ENCODE measurements around the gene LCN12. TPM values are rescaled to one million over a fixed set of nuclear protein-coding genes. Genes with fewer than 3 reads are reported as not detected.

LCN12 gene
- total RNA-seq, 1 donor from 2014 or later, result 1.9 TPM

GRCh38 chr9:136930014-136930413 is 22.1 kb upstream of the LCN12 start:
- Histone ChIP-seq H3K9me3 (no peaks in the 10 kb centered on the region), H3K4me3 (no peak overlapping the region), H3K27ac (no peak overlapping the region), H3K27me3 (ENCODE audit: low read depth) (no peaks in the 10 kb centered on the region), H3K4me1 (no peaks in the 10 kb centered on the region), H3K36me3 (peaks cover 22% of the 10 kb centered on the region)
- no peak for ATAC-seq
- intact Hi-C loops (cut with DNase I), result no loop called here
- no peak for TF ChIP-seq CTCF (IDR thresholded peaks at IDR 0.05)
- DNase-seq, result no peak

DNA sequence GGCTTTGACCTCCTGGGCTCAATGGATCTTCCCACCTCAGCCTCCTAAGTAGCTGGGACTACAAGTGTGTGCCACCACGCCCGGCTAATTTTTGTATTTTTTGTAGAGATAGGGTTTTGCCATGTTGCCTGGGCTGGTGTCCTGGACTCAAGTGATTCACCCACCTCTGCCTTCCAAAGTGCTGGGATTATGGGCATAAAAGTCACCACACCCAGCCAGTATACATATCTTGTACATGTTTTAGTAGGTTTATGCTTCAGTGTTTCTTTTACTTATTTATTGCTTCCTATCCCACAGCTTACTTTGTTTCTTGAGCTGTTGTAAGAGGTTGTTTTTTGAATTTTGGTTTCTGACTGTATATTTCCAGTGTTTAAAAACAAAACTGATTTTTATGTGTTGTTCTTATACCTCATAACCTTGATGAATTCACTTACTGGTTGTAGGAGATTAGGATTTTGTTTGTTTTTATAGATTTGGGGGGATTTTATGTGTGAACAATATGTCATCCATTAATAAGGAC is 20.4 kb upstream of the LCN12 start:
- no peak for TF ChIP-seq CTCF (IDR thresholded peaks at IDR 0.05)
- Histone ChIP-seq H3K27ac (no peak overlapping the region), H3K4me1 (no peaks in the 10 kb centered on the region), H3K36me3 (peaks cover 6% of the 10 kb centered on the region), H3K9me3 (no peaks in the 10 kb centered on the region), H3K27me3 (ENCODE audit: low read depth) (no peaks in the 10 kb centered on the region), H3K4me3 (no peak overlapping the region)
- ATAC-seq, result no peak
- DNase-seq, result no peak
- intact Hi-C loops (cut with DNase I), result no loop called here

DNA sequence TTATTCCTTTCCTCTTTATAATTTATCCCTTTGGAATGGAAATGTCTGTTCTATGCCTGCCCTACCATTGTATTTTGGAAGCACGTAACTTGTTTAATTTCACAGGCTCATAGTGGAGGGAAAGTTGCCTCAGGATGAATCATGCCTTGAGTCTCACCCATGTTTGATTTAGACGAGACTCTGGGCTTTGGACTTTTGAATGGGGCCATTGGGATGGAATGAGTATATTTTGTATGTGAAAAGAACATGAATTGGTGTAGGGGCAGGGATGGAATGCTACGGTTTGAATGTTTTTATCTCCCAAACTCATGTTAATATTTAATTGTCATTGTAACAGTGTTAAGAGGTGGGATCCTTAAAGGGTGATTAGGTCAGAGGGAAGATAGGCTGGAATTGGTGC is 17.8 kb upstream of the LCN12 start:
- H3K4me3 ChIP-seq, result no peak overlapping the region
- intact Hi-C loops (cut with DNase I), result no loop called here
- no peak for TF ChIP-seq CTCF (IDR thresholded peaks at IDR 0.05)
- DNase-seq (no peak), ATAC-seq (no peak)
- no peaks in the 10 kb centered on the region for H3K4me1 ChIP-seq
- no peaks in the 10 kb centered on the region for H3K9me3 ChIP-seq
- no peaks in the 10 kb centered on the region for H3K36me3 ChIP-seq
- no peak overlapping the region for H3K27ac ChIP-seq
- no peaks in the 10 kb centered on the region for H3K27me3 ChIP-seq (ENCODE audit: low read depth)

DNA sequence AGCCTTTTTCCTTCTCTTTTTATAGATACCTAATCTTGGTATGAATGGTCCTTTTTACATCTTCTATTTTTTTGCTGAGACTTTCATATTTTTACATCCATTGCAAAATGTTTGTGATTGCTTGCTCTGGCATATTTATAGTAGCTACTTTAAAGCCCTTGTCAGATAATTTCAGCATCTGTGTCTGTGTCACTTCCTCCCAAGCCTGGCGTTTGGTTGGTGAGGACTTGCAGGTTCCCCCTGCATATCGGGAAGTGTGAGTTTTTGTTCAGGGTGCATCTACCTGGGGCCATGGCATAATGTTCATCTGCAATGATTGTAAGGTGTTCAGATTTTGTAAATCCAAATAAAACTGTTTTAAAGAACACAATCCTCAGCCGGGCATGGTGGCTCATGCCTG is 16.4 kb upstream of the LCN12 start:
- Histone ChIP-seq H3K4me1 (no peaks in the 10 kb centered on the region), H3K27me3 (ENCODE audit: low read depth) (no peaks in the 10 kb centered on the region), H3K4me3 (no peak overlapping the region), H3K36me3 (peaks cover 10% of the 10 kb centered on the region), H3K9me3 (no peaks in the 10 kb centered on the region), H3K27ac (no peak overlapping the region)
- DNase-seq (no peak), ATAC-seq (no peak)
- no peak for TF ChIP-seq CTCF (IDR thresholded peaks at IDR 0.05)
- intact Hi-C loops (cut with DNase I), result no loop called here

- H3K4me1 ChIP-seq, result no peaks in the 10 kb centered on the region
- peaks cover 20% of the 10 kb centered on the region for H3K36me3 ChIP-seq
- no peak overlapping the region for H3K4me3 ChIP-seq
- no peak for DNase-seq
- no peak for TF ChIP-seq CTCF (IDR thresholded peaks at IDR 0.05)
- H3K27me3 ChIP-seq (ENCODE audit: low read depth), result no peaks in the 10 kb centered on the region
- H3K9me3 ChIP-seq, result no peaks in the 10 kb centered on the region
- intact Hi-C loops (cut with DNase I), result no loop called here
- no peak for ATAC-seq
- H3K27ac ChIP-seq, result no peak overlapping the region
Measured at GRCh38 chr9:136936645-136937170, 15.4 kb upstream of the LCN12 start.
